Sigmoid colon (tissue), 4 donors: ENCODE measurements around the gene ADORA2A.
A peak's percentile ranks its signal among the peaks of the same experiment; 100 is the strongest.

Source experiments
- POLR2AphosphoS5 ChIP-seq, 4 donors: sonication (generic); formaldehyde crosslinking; IDR thresholded peaks; one replicate each; pipeline ENCODE4 v1.6.1; 2017; ENCODE audit warnings: antibody characterized with exemption in 4 of 4
- TF ChIP-seq, protein P1 (sequence below), 4 experiments: fragments of 450-650 bp in 3 of 4; fragments of 200-600 bp in 1 of 4; IDR thresholded peaks; one replicate each; pipeline ENCODE4 v1.5.1; 2016 to 2019; ENCODE audit warnings: antibody characterized with exemption in 4 of 4, mild to moderate bottlenecking in 3 of 4, moderate library complexity in 2 of 4

- TF ChIP-seq, protein P1, sequence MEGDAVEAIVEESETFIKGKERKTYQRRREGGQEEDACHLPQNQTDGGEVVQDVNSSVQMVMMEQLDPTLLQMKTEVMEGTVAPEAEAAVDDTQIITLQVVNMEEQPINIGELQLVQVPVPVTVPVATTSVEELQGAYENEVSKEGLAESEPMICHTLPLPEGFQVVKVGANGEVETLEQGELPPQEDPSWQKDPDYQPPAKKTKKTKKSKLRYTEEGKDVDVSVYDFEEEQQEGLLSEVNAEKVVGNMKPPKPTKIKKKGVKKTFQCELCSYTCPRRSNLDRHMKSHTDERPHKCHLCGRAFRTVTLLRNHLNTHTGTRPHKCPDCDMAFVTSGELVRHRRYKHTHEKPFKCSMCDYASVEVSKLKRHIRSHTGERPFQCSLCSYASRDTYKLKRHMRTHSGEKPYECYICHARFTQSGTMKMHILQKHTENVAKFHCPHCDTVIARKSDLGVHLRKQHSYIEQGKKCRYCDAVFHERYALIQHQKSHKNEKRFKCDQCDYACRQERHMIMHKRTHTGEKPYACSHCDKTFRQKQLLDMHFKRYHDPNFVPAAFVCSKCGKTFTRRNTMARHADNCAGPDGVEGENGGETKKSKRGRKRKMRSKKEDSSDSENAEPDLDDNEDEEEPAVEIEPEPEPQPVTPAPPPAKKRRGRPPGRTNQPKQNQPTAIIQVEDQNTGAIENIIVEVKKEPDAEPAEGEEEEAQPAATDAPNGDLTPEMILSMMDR (IDR thresholded peaks at IDR 0.05) = no peak
- TF ChIP-seq POLR2AphosphoS5 (IDR thresholded peaks at IDR 0.05) = peak in 1 of 4 donors; percentile 13
These were observed 6.4 kb upstream of the ADORA2A start for GRCh38 chr22:24420977-24421343.
